ENCODE data around the gene POMT1. TPM values are rescaled to one million over a fixed set of nuclear protein-coding genes. Genes with fewer than 3 reads are reported as not detected.

POMT1 gene
- total RNA-seq, 1 donor from 2014 or later: 54.8 TPM

DNA sequence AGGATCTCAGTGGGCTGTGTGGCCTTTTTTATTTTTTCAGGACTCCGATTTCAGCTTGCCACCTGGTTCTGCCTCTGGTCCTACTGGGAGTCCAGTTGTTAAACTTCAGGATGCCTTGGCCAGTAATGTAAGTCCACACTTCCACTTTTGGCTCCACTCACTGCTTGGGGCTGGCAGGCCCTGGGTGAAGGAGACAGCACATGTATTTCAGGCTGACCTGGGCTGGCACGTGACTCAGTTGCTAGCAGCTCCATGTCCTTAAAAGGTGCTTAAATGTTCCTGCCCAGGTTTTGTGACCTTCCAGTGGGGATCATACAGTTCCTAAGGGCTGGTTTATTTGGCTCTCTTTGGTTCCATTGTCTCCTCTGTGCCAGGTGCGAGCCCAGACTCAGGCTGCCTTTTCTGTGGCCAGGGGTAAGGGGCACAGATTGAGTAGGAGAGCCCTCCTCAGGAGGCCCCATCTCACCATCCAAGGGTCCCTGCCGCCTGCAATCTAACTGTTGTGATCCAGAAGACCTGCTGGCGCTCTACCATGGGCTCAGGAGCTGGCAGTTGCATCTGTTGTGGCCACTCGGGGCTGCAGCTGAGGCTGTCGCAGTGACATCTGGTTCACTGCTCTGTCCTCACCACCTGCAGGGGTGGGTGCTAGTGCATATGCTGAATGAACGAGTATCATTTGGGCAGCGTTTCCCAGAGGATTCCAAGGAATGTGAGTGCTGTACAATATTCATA, 19.2 kb upstream of the POMT1 start:
- Mint-ChIP-seq H3K27ac (peak overlapping the region; percentile 93), H3K27me3 (ENCODE audit: low read depth) (no peaks in the 10 kb centered on the region), H3K4me3 (no peak overlapping the region), H3K9me3 (no peaks in the 10 kb centered on the region), H3K36me3 (peaks cover 42% of the 10 kb centered on the region), H3K4me1 (peaks cover 11% of the 10 kb centered on the region)
- TF ChIP-seq, protein P1, sequence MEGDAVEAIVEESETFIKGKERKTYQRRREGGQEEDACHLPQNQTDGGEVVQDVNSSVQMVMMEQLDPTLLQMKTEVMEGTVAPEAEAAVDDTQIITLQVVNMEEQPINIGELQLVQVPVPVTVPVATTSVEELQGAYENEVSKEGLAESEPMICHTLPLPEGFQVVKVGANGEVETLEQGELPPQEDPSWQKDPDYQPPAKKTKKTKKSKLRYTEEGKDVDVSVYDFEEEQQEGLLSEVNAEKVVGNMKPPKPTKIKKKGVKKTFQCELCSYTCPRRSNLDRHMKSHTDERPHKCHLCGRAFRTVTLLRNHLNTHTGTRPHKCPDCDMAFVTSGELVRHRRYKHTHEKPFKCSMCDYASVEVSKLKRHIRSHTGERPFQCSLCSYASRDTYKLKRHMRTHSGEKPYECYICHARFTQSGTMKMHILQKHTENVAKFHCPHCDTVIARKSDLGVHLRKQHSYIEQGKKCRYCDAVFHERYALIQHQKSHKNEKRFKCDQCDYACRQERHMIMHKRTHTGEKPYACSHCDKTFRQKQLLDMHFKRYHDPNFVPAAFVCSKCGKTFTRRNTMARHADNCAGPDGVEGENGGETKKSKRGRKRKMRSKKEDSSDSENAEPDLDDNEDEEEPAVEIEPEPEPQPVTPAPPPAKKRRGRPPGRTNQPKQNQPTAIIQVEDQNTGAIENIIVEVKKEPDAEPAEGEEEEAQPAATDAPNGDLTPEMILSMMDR (IDR thresholded peaks at IDR 0.05; ENCODE audit: unreplicated experiment): no peak
- no peak for DNase-seq (ENCODE audit: low spot score in 2 of 2, unreplicated experiment in 2 of 2)

DNA sequence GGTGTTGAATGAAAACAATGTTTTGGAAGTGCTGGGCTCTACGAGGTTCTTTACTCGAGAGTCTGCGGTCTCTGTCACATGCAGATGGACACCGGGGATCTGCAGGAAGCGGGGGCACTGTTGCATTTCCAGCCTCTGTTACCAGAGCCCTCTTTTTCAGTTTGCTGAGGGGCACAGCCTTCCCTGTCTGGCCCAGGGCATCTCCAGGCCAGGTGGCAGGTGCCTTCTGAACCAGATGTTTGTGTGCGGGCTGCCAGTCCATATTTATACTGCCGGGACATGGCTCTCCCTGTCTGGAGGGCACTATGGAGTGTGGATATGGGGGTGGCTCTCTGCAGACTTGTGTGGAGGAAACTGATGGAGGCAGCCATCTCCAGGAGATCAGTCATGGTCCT, 18.7 kb upstream of the POMT1 start:
- peaks cover 11% of the 10 kb centered on the region for H3K4me1 Mint-ChIP-seq
- H3K36me3 Mint-ChIP-seq: peaks cover 44% of the 10 kb centered on the region
- TF ChIP-seq, protein P1 (IDR thresholded peaks at IDR 0.05; ENCODE audit: unreplicated experiment): no peak
- no peak overlapping the region for H3K4me3 Mint-ChIP-seq
- no peaks in the 10 kb centered on the region for H3K27me3 Mint-ChIP-seq (ENCODE audit: low read depth)
- H3K27ac Mint-ChIP-seq: no peak overlapping the region
- no peak for DNase-seq (ENCODE audit: low spot score in 2 of 2, unreplicated experiment in 2 of 2)
- H3K9me3 Mint-ChIP-seq: no peaks in the 10 kb centered on the region

DNA sequence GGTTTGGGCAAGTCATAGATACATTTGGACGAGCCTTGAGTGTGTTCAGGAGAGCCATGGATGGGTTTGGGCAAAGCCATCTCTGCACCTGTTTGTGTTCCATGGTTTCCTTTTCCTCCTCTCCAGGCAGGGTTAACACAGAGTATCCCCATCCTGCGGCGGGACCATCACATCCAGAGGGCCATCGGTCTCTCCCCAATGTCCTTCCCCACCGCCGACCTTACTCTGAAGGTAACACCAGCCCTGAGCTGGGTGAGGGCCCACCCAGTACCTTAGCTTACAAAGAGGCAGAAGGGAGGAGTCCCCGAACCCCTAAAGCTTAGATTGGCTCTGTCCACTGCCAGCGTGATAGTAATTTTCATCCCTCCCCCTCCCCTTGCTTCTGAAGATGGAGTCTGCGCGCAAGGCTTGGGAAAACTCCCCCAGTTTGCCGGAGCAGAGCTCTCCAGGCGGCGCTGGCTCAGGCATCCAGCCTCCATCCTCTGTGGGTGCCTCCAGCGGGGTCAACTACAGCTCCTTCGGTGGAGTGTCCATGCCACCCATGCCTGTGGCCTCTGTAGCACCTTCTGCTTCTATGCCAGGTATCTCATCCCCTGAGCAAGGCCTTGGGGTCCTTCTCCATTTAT, 18.0 kb upstream of the POMT1 start:
- no peak for DNase-seq (ENCODE audit: low spot score in 2 of 2, unreplicated experiment in 2 of 2)
- Mint-ChIP-seq H3K36me3 (peaks cover 44% of the 10 kb centered on the region), H3K4me3 (no peak overlapping the region)

DNA sequence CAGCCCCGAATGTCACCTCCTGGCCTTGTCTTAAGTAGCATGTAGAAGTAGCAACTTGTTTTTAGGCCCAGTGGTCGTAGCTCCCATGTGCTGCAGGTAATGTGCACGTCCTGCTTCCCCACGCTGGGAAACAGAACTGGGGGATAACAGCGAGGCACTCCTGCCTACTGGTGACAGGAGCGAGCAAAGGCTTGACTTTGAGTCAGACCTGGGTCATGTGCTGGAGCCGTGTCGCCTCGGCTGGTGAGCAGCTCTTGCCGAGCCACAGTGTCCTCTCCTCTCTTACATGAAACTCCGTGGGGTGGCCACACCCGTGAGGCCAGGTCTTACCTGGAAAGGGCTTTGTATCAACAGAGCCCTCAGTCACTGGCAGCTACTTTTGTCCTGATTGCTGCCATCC, 17.5 kb upstream of the POMT1 start:
- Mint-ChIP-seq H3K27ac (no peak overlapping the region), H3K4me1 (peaks cover 11% of the 10 kb centered on the region), H3K27me3 (ENCODE audit: low read depth) (no peaks in the 10 kb centered on the region), H3K36me3 (peaks cover 50% of the 10 kb centered on the region), H3K4me3 (no peak overlapping the region), H3K9me3 (no peaks in the 10 kb centered on the region)
- TF ChIP-seq, protein P1 (IDR thresholded peaks at IDR 0.05; ENCODE audit: unreplicated experiment): no peak
- no peak for DNase-seq (ENCODE audit: low spot score in 2 of 2, unreplicated experiment in 2 of 2)

More for the DNA sequence above, 18.0 kb upstream of the POMT1 start:
- no peaks in the 10 kb centered on the region for H3K27me3 Mint-ChIP-seq (ENCODE audit: low read depth)
- H3K9me3 Mint-ChIP-seq: no peaks in the 10 kb centered on the region
- peaks cover 11% of the 10 kb centered on the region for H3K4me1 Mint-ChIP-seq
- TF ChIP-seq, protein P1 (IDR thresholded peaks at IDR 0.05; ENCODE audit: unreplicated experiment): no peak
- no peak overlapping the region for H3K27ac Mint-ChIP-seq

DNA sequence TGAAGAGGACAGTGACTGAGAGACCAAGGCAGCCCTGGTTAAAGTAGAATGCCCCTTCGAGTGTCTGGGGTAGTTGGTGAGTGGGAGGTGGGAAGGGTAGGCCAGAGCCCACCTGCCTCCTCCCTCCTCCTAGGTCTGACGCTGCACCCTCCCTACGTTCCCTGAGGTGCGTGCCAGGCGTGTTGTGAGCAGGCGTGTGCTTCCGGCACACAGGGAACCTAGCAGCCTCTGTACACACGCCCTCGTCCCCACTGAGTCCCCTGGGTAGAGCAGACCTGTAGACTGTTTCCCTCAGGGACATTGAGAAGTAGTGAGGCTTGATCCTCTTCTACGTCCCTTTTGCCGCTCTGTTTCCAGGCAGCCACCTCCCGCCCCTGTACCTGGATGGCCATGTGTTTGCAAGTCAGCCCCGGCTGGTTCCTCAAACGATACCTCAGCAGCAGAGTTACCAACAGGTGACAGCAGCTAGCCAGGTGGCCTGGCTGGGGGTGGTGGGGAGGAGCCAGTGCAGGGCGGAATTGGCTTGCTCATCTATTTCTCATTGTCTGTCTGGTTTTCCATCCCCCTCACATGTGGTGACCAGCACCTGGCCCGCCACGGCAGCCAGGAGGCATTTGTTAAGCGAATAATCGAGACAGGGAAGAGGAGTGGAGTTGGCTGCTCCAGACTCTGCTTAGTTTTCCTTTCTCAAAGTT, 16.8 kb upstream of the POMT1 start:
- H3K27ac Mint-ChIP-seq: no peak overlapping the region
- H3K36me3 Mint-ChIP-seq: peaks cover 54% of the 10 kb centered on the region
- peaks cover 11% of the 10 kb centered on the region for H3K4me1 Mint-ChIP-seq
- H3K4me3 Mint-ChIP-seq: no peak overlapping the region
- H3K9me3 Mint-ChIP-seq: no peaks in the 10 kb centered on the region
- H3K27me3 Mint-ChIP-seq (ENCODE audit: low read depth): no peaks in the 10 kb centered on the region
- DNase-seq (ENCODE audit: low spot score in 2 of 2, unreplicated experiment in 2 of 2): no peak
- TF ChIP-seq, protein P1 (IDR thresholded peaks at IDR 0.05; ENCODE audit: unreplicated experiment): no peak

Data from mesothelial cell of epicardium (in vitro differentiated cells).